ENCODE results near the gene ESR1.

- TF ChIP-seq CTCF (IDR thresholded peaks at IDR 0.05) (no peak), EP300 (IDR thresholded peaks at IDR 0.05) (no peak), POLR2A (IDR thresholded peaks at IDR 0.05) (no peak)
These were observed 263.8 kb downstream of the ESR1 start for GRCh38 chr6:152071318-152071717.

All from tibial nerve (tissue), 4 donors.